Measurements from ENCODE around the gene NAALADL2. TPM values are rescaled to one million over a fixed set of nuclear protein-coding genes. Genes with fewer than 3 reads are reported as not detected.
"Not testable (repeated sequence)": the region's sequence is repeated elsewhere in the genome, so short reads cannot be mapped to it uniquely, and the experiment has no call there.

Gene NAALADL2
- total RNA-seq, 6 donors from 2014 or later = 4.4 to 12.6 (median 6.3) TPM

GRCh38 chr3:175070946-175071345, 211.8 kb downstream of the NAALADL2 start:
- peak in 1 of 2 donors; percentile 9 for TF ChIP-seq POLR2AphosphoS5 (IDR thresholded peaks at IDR 0.05)
- no peak for TF ChIP-seq CTCF (IDR thresholded peaks at IDR 0.05)
- TF ChIP-seq POLR2A (IDR thresholded peaks at IDR 0.05) = no peak
- peak in 1 of 4 donors; percentile 52 for TF ChIP-seq EP300 (IDR thresholded peaks at IDR 0.05)
- ATAC-seq (ENCODE audit: low FRiP score in 2 of 2) = peak in 1 of 2 donors; percentile 43
- WGBS, 2 donors = 60 to 68% methylated on average over 3 of the region's 3 CpGs
- DNase-seq = peak in 1 of 2 donors; percentile 63
- Histone ChIP-seq H3K36me3 (no peaks in the 10 kb centered on the region), H3K4me3 (no peak overlapping the region), H3K27me3 (no peaks in the 10 kb centered on the region), H3K27ac (no peak overlapping the region), H3K9me3 (no peaks in the 10 kb centered on the region), H3K4me1 (no peaks in the 10 kb centered on the region)

GRCh38 chr3:175073219-175073905, 214.2 kb downstream of the NAALADL2 start:
- Histone ChIP-seq H3K4me3 (no peak overlapping the region), H3K27ac (no peak overlapping the region), H3K4me1 (no peaks in the 10 kb centered on the region), H3K9me3 (no peaks in the 10 kb centered on the region), H3K36me3 (no peaks in the 10 kb centered on the region), H3K27me3 (no peaks in the 10 kb centered on the region)
- no peak for DNase-seq
- WGBS, 2 donors = 76 to 82% methylated on average over 6 of the region's 6 CpGs
- ATAC-seq (ENCODE audit: low FRiP score in 2 of 2) = no peak
- TF ChIP-seq POLR2A (IDR thresholded peaks at IDR 0.05) (no peak), CTCF (IDR thresholded peaks at IDR 0.05) (no peak), POLR2AphosphoS5 (IDR thresholded peaks at IDR 0.05) (no peak), EP300 (IDR thresholded peaks at IDR 0.05) (no peak)

GRCh38 chr3:175075269-175075668, 216.1 kb downstream of the NAALADL2 start:
- H3K9me3 ChIP-seq = no peaks in the 10 kb centered on the region
- no peak for ATAC-seq (ENCODE audit: low FRiP score in 2 of 2)
- H3K27ac ChIP-seq = no peak overlapping the region
- no peaks in the 10 kb centered on the region for H3K36me3 ChIP-seq
- no peaks in the 10 kb centered on the region for H3K4me1 ChIP-seq
- H3K4me3 ChIP-seq = no peak overlapping the region
- no peaks in the 10 kb centered on the region for H3K27me3 ChIP-seq
- DNase-seq = no peak
- TF ChIP-seq POLR2A (IDR thresholded peaks at IDR 0.05) (no peak), CTCF (IDR thresholded peaks at IDR 0.05) (no peak), POLR2AphosphoS5 (IDR thresholded peaks at IDR 0.05) (no peak), EP300 (IDR thresholded peaks at IDR 0.05) (no peak)

GRCh38 chr3:175077216-175077615, 218.1 kb downstream of the NAALADL2 start:
- Histone ChIP-seq H3K27me3 (no peaks in the 10 kb centered on the region), H3K27ac (no peak overlapping the region), H3K9me3 (no peaks in the 10 kb centered on the region), H3K4me3 (no peak overlapping the region), H3K4me1 (no peaks in the 10 kb centered on the region), H3K36me3 (no peaks in the 10 kb centered on the region)
- 40 to 56% methylated on average over 3 of the region's 3 CpGs for WGBS, 2 donors
- DNase-seq (no peak), ATAC-seq (ENCODE audit: low FRiP score in 2 of 2) (no peak)
- TF ChIP-seq POLR2A (IDR thresholded peaks at IDR 0.05) (no peak), CTCF (IDR thresholded peaks at IDR 0.05) (no peak), EP300 (IDR thresholded peaks at IDR 0.05) (no peak), POLR2AphosphoS5 (IDR thresholded peaks at IDR 0.05) (no peak)

GRCh38 chr3:175082631-175083030, 223.5 kb downstream of the NAALADL2 start:
- no peak overlapping the region for H3K27ac ChIP-seq
- no peaks in the 10 kb centered on the region for H3K9me3 ChIP-seq
- TF ChIP-seq POLR2AphosphoS5 (IDR thresholded peaks at IDR 0.05) = no peak
- no peak for TF ChIP-seq POLR2A (IDR thresholded peaks at IDR 0.05)
- no peak for TF ChIP-seq CTCF (IDR thresholded peaks at IDR 0.05)
- DNase-seq (no peak), ATAC-seq (ENCODE audit: low FRiP score in 2 of 2) (no peak)
- no peaks in the 10 kb centered on the region for H3K4me1 ChIP-seq
- H3K27me3 ChIP-seq = no peaks in the 10 kb centered on the region
- no peaks in the 10 kb centered on the region for H3K36me3 ChIP-seq
- H3K4me3 ChIP-seq = no peak overlapping the region

- H3K27ac ChIP-seq; H3K36me3 ChIP-seq; H3K4me3 ChIP-seq; H3K9me3 ChIP-seq; ATAC-seq (ENCODE audit: low FRiP score in 2 of 2); H3K4me1 ChIP-seq; H3K27me3 ChIP-seq: not testable (repeated sequence)
- 89 to 93% methylated on average over 19 of the region's 19 CpGs for WGBS, 2 donors
- peak in 1 of 2 donors; percentile 52 for DNase-seq
Measured at GRCh38 chr3:175087128-175087527, 228.0 kb downstream of the NAALADL2 start.

Measured in upper lobe of left lung (tissue), 6 donors.